Peyer's patch (tissue), 4 donors: ENCODE data around the gene ALOX5AP. TPM values are rescaled to one million over a fixed set of nuclear protein-coding genes. Genes with fewer than 3 reads are reported as not detected.

Experiments
- DNase-seq, 3 donors: peaks; one replicate each; pipeline ENCODE4 v3.0.0-alpha.2; 2017 to 2019
- H3K27ac ChIP-seq, 4 donors: fragments of 200-600 bp; sonication (generic); one replicate each; pipeline ENCODE4 v1.5.1; 2016 to 2019
- H3K27me3 ChIP-seq, 2 donors: fragments of 200-600 bp; sonication (generic); one replicate each; pipeline ENCODE4 v1.5.1; 2019
- H3K36me3 ChIP-seq, 3 donors: fragments of 200-600 bp; sonication (generic); one replicate each; pipeline ENCODE4 v1.5.1; 2016 to 2019
- H3K4me1 ChIP-seq, 4 donors: fragments of 200-600 bp; sonication (generic); one replicate each; pipeline ENCODE4 v1.5.1; 2016 to 2019
- H3K4me3 ChIP-seq, 4 donors: fragments of 200-600 bp; sonication (generic); 1 replicate in 3 of 4; 2 replicates in 1 of 4; pipeline ENCODE4 v1.5.1; 2016 to 2019; ENCODE audit warnings: mild to moderate bottlenecking in 1 of 4
- H3K9me3 ChIP-seq, 4 donors: fragments of 200-600 bp; sonication (generic); one replicate each; pipeline ENCODE4 v1.5.1; 2016 to 2019; ENCODE audit warnings: mild to moderate bottlenecking in 1 of 4
- POLR2A ChIP-seq, 2 donors: fragments of 450-650 bp; IDR thresholded peaks; one replicate each; pipeline ENCODE4 v1.5.1; 2017; ENCODE audit warnings: antibody characterized with exemption in 2 of 2, mild to moderate bottlenecking in 2 of 2, moderate library complexity in 2 of 2
- total RNA-seq, 4 donors: library from RNA; depleted of rRNA; stranded (reverse); fragments of >200 nt; gene quantifications; one replicate each; pipeline ENCODE4 v1.1.0, GENCODE V29; 2016
- TF ChIP-seq, protein P1 (sequence below), 6 experiments: fragments of 450-650 bp in 4 of 6; fragments of 200-600 bp in 2 of 6; sonication (generic) in 1 of 6; IDR thresholded peaks; one replicate each; pipeline ENCODE4 v1.5.1; 2017 to 2019; ENCODE audit warnings: antibody characterized with exemption in 6 of 6, mild to moderate bottlenecking in 3 of 6, moderate library complexity in 1 of 6

ALOX5AP gene
- total RNA-seq, 4 donors from 2014 or later = 7.6 to 19.8 (median 13.2) TPM

DNA sequence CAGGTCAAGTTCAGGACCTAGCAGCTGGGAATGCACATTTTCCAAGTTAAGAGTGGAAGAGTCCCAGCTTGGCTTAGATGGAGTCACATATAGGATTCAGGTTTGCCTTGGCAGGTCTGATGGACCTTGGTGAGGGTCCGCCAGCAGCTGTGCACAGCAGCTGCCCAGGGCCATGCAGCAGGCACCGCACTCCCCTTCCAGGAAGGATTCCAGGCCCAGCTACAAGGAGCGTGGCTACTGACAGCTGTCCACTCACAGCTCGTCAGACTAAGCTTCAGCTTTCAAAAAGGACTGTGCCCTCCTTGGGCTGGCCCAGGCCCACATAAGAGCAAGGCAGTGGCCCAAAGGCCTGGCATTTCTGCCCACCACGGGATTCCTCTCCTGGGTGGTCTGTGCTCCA, 68.4 kb downstream of the ALOX5AP start:
- Histone ChIP-seq H3K4me1 (peaks cover 0 to 18% (median 0%) of the 10 kb centered on the region in 4 donors), H3K4me3 (peak overlapping the region in 1 of 4 donors; percentile 48), H3K27ac (no peak overlapping the region), H3K36me3 (no peaks in the 10 kb centered on the region), H3K27me3 (no peaks in the 10 kb centered on the region), H3K9me3 (no peaks in the 10 kb centered on the region)
- no peak for TF ChIP-seq POLR2A (IDR thresholded peaks at IDR 0.05)
- TF ChIP-seq, protein P1, sequence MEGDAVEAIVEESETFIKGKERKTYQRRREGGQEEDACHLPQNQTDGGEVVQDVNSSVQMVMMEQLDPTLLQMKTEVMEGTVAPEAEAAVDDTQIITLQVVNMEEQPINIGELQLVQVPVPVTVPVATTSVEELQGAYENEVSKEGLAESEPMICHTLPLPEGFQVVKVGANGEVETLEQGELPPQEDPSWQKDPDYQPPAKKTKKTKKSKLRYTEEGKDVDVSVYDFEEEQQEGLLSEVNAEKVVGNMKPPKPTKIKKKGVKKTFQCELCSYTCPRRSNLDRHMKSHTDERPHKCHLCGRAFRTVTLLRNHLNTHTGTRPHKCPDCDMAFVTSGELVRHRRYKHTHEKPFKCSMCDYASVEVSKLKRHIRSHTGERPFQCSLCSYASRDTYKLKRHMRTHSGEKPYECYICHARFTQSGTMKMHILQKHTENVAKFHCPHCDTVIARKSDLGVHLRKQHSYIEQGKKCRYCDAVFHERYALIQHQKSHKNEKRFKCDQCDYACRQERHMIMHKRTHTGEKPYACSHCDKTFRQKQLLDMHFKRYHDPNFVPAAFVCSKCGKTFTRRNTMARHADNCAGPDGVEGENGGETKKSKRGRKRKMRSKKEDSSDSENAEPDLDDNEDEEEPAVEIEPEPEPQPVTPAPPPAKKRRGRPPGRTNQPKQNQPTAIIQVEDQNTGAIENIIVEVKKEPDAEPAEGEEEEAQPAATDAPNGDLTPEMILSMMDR (IDR thresholded peaks at IDR 0.05) = no peak
- no peak for DNase-seq

DNA sequence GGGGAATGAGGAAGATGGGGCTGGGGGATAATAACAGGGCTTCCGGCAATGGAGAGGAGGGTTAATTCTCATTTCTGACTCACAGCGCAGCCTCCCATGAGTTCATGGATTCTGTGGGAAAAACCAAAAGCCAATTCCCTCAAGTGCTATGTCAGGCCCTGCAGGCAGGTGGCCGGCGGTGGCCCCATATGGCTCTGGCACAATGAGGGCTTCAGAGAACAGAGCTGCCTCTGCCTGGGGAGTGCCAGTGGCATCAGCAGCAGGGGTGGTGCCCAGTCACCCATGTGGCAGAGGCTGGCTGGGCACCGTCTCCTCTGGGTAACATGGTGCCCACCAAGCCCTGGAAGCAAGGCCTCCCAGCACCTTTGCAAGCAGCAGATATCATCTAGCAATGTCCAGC, 69.1 kb downstream of the ALOX5AP start:
- no peak for TF ChIP-seq POLR2A (IDR thresholded peaks at IDR 0.05)
- TF ChIP-seq, protein P1 (IDR thresholded peaks at IDR 0.05) = peak in 3 of 6 experiments; percentile 9 to 32 (median 27)
- Histone ChIP-seq H3K36me3 (no peaks in the 10 kb centered on the region), H3K27me3 (no peaks in the 10 kb centered on the region), H3K4me3 (no peak overlapping the region), H3K4me1 (peaks cover 0 to 18% (median 0%) of the 10 kb centered on the region in 4 donors), H3K9me3 (no peaks in the 10 kb centered on the region), H3K27ac (no peak overlapping the region)
- no peak for DNase-seq

GRCh38 chr13:30805132-30805537, 69.8 kb downstream of the ALOX5AP start:
- DNase-seq = peak in 1 of 3 donors; percentile 75
- no peaks in the 10 kb centered on the region for H3K36me3 ChIP-seq
- no peaks in the 10 kb centered on the region for H3K27me3 ChIP-seq
- H3K4me3 ChIP-seq = no peak overlapping the region
- H3K9me3 ChIP-seq = no peaks in the 10 kb centered on the region
- H3K27ac ChIP-seq = peak overlapping the region in 1 of 4 donors; percentile 10
- peaks cover 0 to 18% (median 0%) of the 10 kb centered on the region in 4 donors for H3K4me1 ChIP-seq
- TF ChIP-seq, protein P1 (IDR thresholded peaks at IDR 0.05) = no peak
- TF ChIP-seq POLR2A (IDR thresholded peaks at IDR 0.05) = no peak

DNA sequence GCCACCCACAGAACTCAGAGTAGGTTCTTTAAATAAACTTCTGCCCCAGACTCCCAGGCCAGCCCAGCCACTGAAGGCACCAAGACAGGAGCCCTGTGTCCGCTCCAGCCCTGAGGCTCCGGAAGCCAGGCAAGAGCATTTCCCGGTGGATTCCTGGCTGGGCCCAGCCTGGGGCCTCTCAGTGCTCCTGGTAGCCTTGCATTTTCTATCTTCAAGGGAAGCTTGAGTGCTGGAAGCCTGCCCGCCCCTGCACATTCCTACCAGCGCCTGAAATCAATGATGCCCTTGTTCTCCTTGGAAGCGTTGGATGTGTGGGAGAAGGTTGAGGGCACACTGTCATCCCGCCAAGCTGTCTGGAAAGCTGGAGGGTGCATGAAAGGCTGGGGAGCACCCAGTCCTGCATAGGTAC, 70.3 kb downstream of the ALOX5AP start:
- no peak for DNase-seq
- H3K27me3 ChIP-seq = no peaks in the 10 kb centered on the region
- no peaks in the 10 kb centered on the region for H3K9me3 ChIP-seq
- H3K4me3 ChIP-seq = no peak overlapping the region
- peaks cover 0 to 18% (median 0%) of the 10 kb centered on the region in 4 donors for H3K4me1 ChIP-seq
- TF ChIP-seq POLR2A (IDR thresholded peaks at IDR 0.05) = no peak
- TF ChIP-seq, protein P1 (IDR thresholded peaks at IDR 0.05) = no peak
- peak overlapping the region in 1 of 4 donors; percentile 10 for H3K27ac ChIP-seq
- no peaks in the 10 kb centered on the region for H3K36me3 ChIP-seq

GRCh38 chr13:30806784-30807183, 71.4 kb downstream of the ALOX5AP start:
- Histone ChIP-seq H3K4me1 (peaks cover 0 to 18% (median 0%) of the 10 kb centered on the region in 4 donors), H3K27ac (no peak overlapping the region), H3K4me3 (no peak overlapping the region), H3K9me3 (no peaks in the 10 kb centered on the region), H3K36me3 (no peaks in the 10 kb centered on the region), H3K27me3 (no peaks in the 10 kb centered on the region)
- DNase-seq = no peak
- TF ChIP-seq POLR2A (IDR thresholded peaks at IDR 0.05) = no peak
- TF ChIP-seq, protein P1 (IDR thresholded peaks at IDR 0.05) = no peak

DNA sequence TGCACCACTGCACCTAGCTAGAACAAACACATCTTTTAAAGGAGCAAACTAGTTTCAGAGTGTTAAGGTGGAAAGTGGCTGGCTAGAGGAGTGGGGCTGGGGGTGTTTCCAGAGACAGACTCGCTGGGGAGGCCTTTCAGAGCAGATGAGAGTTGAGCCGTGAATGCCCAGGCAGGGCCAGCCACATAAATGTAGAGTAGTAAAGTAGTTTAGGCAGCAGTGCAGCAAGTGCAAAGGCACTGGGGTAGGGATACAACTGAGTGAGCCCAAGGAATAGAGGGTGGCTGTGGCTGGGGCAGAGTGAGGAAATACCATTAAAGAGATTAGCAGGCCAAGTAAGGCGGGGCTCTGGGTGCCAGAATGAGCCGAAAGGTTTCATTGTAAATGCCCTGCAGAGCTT, 72.0 kb downstream of the ALOX5AP start:
- Histone ChIP-seq H3K4me3 (no peak overlapping the region), H3K27me3 (no peaks in the 10 kb centered on the region), H3K4me1 (peaks cover 0 to 18% (median 0%) of the 10 kb centered on the region in 4 donors), H3K27ac (no peak overlapping the region), H3K9me3 (no peaks in the 10 kb centered on the region), H3K36me3 (no peaks in the 10 kb centered on the region)
- no peak for TF ChIP-seq POLR2A (IDR thresholded peaks at IDR 0.05)
- TF ChIP-seq, protein P1 (IDR thresholded peaks at IDR 0.05) = no peak
- DNase-seq = peak in 1 of 3 donors; percentile 9
